Mesothelial cell of epicardium (in vitro differentiated cells): ENCODE measurements around the gene CCDC50. TPM values are rescaled to one million over a fixed set of nuclear protein-coding genes. Genes with fewer than 3 reads are reported as not detected.

ENCODE experiments used
- DNase-seq, 2 experiments: peaks; one replicate each; pipeline ENCODE4 v3.0.0; 2021; ENCODE audit warnings: low spot score in 2 of 2; ENCODE audit not compliant: unreplicated experiment in 2 of 2
- H3K27ac Mint-ChIP-seq: 2 replicates; pipeline ENCODE4 v1.8.0; 2021; ENCODE audit warnings: mixed read lengths
- H3K27me3 Mint-ChIP-seq: 2 replicates; pipeline ENCODE4 v1.8.0; 2021; ENCODE audit warnings: low read depth, mixed read lengths
- H3K36me3 Mint-ChIP-seq: 2 replicates; pipeline ENCODE4 v1.8.0; 2021; ENCODE audit warnings: mixed read lengths
- H3K4me1 Mint-ChIP-seq: 2 replicates; pipeline ENCODE4 v1.8.0; 2021; ENCODE audit warnings: mixed read lengths
- H3K4me3 Mint-ChIP-seq: 2 replicates; pipeline ENCODE4 v1.8.0; 2021; ENCODE audit warnings: mild to moderate bottlenecking, moderate library complexity, mixed read lengths
- H3K9me3 Mint-ChIP-seq: 2 replicates; pipeline ENCODE4 v1.8.0; 2021; ENCODE audit warnings: mixed read lengths
- total RNA-seq: library from RNA; stranded (reverse); gene quantifications from 3 replicates; pipeline ENCODE4 v1.2.1, GENCODE V29; 2021
- TF ChIP-seq, protein P1 (sequence below): fragments of 200-600 bp; sonication (generic); IDR thresholded peaks from one replicate; pipeline ENCODE4 v1.5.0; 2021; ENCODE audit warnings: antibody characterized with exemption; ENCODE audit not compliant: unreplicated experiment

The CCDC50 gene
- total RNA-seq, 1 donor from 2014 or later = 63.2 TPM

DNA sequence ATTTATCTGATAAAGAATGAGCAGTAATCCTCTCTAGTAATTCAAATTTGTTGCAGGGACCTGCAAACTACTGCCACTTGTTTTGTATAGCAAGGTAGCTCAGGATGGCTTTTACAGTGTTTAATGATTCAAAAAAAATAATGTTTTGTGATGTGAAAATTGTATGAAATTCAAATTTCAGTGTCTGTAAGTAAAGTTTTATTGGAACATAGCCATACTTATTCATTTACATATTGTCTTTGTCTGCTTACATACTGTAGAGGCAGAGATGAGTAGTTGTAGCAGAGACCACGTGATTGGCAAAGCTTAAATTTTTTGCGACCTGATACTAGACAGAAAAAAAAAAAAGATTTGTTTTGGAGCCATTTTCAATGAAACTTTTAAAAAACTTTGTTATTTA is 7.6 kb downstream of the CCDC50 start:
- TF ChIP-seq, protein P1, sequence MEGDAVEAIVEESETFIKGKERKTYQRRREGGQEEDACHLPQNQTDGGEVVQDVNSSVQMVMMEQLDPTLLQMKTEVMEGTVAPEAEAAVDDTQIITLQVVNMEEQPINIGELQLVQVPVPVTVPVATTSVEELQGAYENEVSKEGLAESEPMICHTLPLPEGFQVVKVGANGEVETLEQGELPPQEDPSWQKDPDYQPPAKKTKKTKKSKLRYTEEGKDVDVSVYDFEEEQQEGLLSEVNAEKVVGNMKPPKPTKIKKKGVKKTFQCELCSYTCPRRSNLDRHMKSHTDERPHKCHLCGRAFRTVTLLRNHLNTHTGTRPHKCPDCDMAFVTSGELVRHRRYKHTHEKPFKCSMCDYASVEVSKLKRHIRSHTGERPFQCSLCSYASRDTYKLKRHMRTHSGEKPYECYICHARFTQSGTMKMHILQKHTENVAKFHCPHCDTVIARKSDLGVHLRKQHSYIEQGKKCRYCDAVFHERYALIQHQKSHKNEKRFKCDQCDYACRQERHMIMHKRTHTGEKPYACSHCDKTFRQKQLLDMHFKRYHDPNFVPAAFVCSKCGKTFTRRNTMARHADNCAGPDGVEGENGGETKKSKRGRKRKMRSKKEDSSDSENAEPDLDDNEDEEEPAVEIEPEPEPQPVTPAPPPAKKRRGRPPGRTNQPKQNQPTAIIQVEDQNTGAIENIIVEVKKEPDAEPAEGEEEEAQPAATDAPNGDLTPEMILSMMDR = no peak
- H3K27me3 Mint-ChIP-seq = no peaks in the 10 kb centered on the region
- H3K4me1 Mint-ChIP-seq = peaks cover 37% of the 10 kb centered on the region
- no peaks in the 10 kb centered on the region for H3K36me3 Mint-ChIP-seq
- no peak overlapping the region for H3K4me3 Mint-ChIP-seq
- no peak for DNase-seq
- no peak overlapping the region for H3K27ac Mint-ChIP-seq
- H3K9me3 Mint-ChIP-seq = no peaks in the 10 kb centered on the region

DNA sequence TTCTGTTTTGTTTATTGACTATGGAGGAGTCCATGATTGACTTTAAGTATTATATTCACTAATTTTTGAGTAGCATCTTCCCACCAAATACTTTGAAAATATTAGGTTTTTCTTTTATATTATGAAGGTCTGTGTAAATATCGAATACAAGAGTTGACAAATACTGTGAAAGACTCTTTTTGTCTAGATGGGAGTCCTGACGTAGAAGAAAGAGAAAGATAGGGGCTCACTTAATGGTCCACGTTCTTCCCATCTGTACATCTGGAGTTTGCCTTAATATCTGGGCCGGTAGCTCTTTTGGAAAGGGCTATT is 8.9 kb downstream of the CCDC50 start:
- Mint-ChIP-seq H3K27me3 (no peaks in the 10 kb centered on the region), H3K36me3 (no peaks in the 10 kb centered on the region), H3K27ac (no peak overlapping the region), H3K4me1 (peaks cover 30% of the 10 kb centered on the region), H3K9me3 (no peaks in the 10 kb centered on the region), H3K4me3 (no peak overlapping the region)
- DNase-seq = no peak
- TF ChIP-seq, protein P1 = no peak

DNA sequence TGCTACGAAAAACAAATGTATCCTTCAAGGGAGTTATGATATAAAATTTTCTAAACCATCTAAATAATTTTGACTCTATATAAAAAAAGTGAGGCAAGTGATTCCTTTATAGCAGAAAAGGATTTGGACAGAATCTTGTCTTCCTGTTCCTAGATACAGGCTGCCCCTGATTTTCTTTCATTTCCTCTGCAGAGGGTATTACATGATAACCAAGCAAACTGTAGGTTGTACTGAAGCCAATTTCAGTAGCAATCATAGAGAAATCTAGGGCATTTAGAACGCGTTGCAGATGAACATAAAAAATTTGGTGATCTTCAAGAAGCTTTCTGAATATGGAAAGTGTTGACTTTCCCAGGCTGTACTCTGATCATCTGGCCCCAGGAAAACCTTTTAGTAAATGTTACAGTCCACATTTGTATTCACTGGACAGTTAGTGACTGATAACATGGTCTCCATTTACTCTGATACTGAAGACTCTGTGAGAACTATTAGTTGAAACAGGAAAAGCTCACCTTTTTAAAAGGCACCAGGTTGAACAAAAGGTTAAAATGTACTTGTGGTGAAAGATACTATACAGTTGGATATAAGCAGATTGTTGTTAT is 10.2 kb downstream of the CCDC50 start:
- Mint-ChIP-seq H3K4me3 (no peak overlapping the region), H3K36me3 (no peaks in the 10 kb centered on the region), H3K27ac (no peak overlapping the region), H3K9me3 (no peaks in the 10 kb centered on the region), H3K27me3 (no peaks in the 10 kb centered on the region), H3K4me1 (peaks cover 36% of the 10 kb centered on the region)
- DNase-seq = no peak
- TF ChIP-seq, protein P1 = no peak

- Mint-ChIP-seq H3K27me3 (no peaks in the 10 kb centered on the region), H3K27ac (no peak overlapping the region), H3K4me1 (peaks cover 34% of the 10 kb centered on the region), H3K36me3 (no peaks in the 10 kb centered on the region), H3K9me3 (no peaks in the 10 kb centered on the region), H3K4me3 (no peak overlapping the region)
- no peak for DNase-seq
- TF ChIP-seq, protein P1 = no peak
These were observed 11.2 kb downstream of the CCDC50 start for GRCh38 chr3:191340351-191340750.

DNA sequence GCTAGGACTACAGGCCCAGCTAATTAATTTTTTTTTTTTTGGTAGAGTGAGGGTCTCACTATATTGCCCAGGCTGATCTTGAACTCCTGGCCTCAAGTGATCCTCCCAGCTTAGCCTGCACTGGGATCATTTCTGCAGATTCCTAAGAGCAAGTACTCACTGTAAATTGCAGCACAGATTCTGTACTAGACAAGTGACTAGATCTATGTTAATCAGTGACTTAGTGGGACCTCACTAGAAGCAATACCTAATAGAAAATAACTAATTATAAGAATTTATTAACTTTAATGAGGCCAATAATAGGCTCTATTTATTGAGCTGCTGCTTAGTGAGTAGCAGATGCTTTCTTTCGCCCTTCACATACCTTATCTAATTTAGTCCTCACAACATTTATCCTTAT is 11.8 kb downstream of the CCDC50 start:
- no peaks in the 10 kb centered on the region for H3K9me3 Mint-ChIP-seq
- no peaks in the 10 kb centered on the region for H3K36me3 Mint-ChIP-seq
- DNase-seq = no peak
- H3K4me3 Mint-ChIP-seq = no peak overlapping the region
- no peaks in the 10 kb centered on the region for H3K27me3 Mint-ChIP-seq
- TF ChIP-seq, protein P1 = no peak
- H3K4me1 Mint-ChIP-seq = peaks cover 34% of the 10 kb centered on the region
- no peak overlapping the region for H3K27ac Mint-ChIP-seq

DNA sequence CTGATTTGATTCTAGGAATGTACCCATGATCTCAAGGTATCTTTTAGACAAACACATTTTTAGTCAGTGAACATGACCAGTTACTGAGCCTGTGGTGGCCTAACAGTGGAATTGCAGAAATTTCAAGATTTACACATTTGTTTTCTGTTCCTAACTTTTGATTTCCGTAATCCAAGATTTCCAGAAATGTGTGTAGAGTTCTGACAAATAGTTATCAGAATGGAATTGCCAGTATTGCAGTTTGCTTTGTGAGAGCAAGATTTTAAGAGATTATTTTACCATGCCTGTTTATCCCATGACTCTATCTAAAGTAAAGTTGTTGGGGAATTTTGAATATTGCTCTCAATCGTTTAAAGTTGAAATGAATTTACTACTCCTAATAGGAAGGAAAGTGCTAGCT is 12.8 kb downstream of the CCDC50 start:
- Mint-ChIP-seq H3K9me3 (no peaks in the 10 kb centered on the region), H3K27ac (no peak overlapping the region), H3K4me3 (no peak overlapping the region), H3K36me3 (no peaks in the 10 kb centered on the region), H3K4me1 (peaks cover 37% of the 10 kb centered on the region), H3K27me3 (no peaks in the 10 kb centered on the region)
- TF ChIP-seq, protein P1 = no peak
- no peak for DNase-seq
